Tibial nerve (tissue), 4 donors: Measurements from ENCODE around the gene TECPR2. TPM values are rescaled to one million over a fixed set of nuclear protein-coding genes. Genes with fewer than 3 reads are reported as not detected.

Experiments used
- DNase-seq, 2 donors: peaks; one replicate each; pipeline ENCODE4 v3.0.0-alpha.2; 2019; ENCODE audit warnings: low spot score in 2 of 2
- H3K27ac ChIP-seq, 4 donors: fragments of 200-600 bp; sonication (generic) in 3 of 4; one replicate each; pipeline ENCODE4 v1.5.1; 2017 to 2019; ENCODE audit warnings: mild to moderate bottlenecking in 1 of 4
- H3K27me3 ChIP-seq, 2 donors: fragments of 200-600 bp; sonication (generic) in 1 of 2; one replicate each; pipeline versions ENCODE4 v1.5.1 to v1.6.0; 2017 to 2019
- H3K36me3 ChIP-seq, 3 donors: fragments of 200-600 bp; sonication (generic); one replicate each; pipeline ENCODE4 v1.5.1; 2018 to 2019
- H3K4me1 ChIP-seq, 4 donors: fragments of 200-600 bp; sonication (generic) in 3 of 4; one replicate each; pipeline ENCODE4 v1.5.1; 2017 to 2019
- H3K4me3 ChIP-seq, 4 donors: fragments of 200-600 bp; sonication (generic) in 3 of 4; one replicate each; pipeline ENCODE4 v1.5.1; 2017 to 2019; ENCODE audit warnings: mild to moderate bottlenecking in 1 of 4, moderate library complexity in 1 of 4
- H3K9me3 ChIP-seq, 4 donors: fragments of 200-600 bp; sonication (generic) in 3 of 4; one replicate each; pipeline ENCODE4 v1.5.1; 2017 to 2019
- EP300 ChIP-seq, 2 donors: sonication (generic); formaldehyde crosslinking; IDR thresholded peaks; one replicate each; pipeline ENCODE4 v1.6.1; 2017; ENCODE audit warnings: antibody characterized with exemption in 2 of 2, mild to moderate bottlenecking in 1 of 2
- POLR2A ChIP-seq, 2 donors: fragments of 450-650 bp; IDR thresholded peaks; one replicate each; pipeline ENCODE4 v1.6.1; 2017; ENCODE audit warnings: antibody characterized with exemption in 2 of 2, mild to moderate bottlenecking in 2 of 2, moderate library complexity in 2 of 2
- WGBS, 2 donors: methylation state at CpG; one replicate each; pipeline ENCODE4 v1.1.5; 2018; 5-methylcytosine and 5-hydroxymethylcytosine counted together
- total RNA-seq, 4 donors: library from RNA; depleted of rRNA; stranded (reverse); fragments of >200 nt; gene quantifications; one replicate each; pipeline ENCODE4 v1.1.0, GENCODE V29; 2016
- TF ChIP-seq, protein P1 (sequence below), 5 experiments: fragments of 200-600 bp in 3 of 5; fragments of 450-650 bp in 2 of 5; sonication (generic) in 3 of 5; IDR thresholded peaks; one replicate each; pipeline ENCODE4 v1.5.1; 2016 to 2019; ENCODE audit warnings: antibody characterized with exemption in 5 of 5, mild to moderate bottlenecking in 3 of 5, moderate library complexity in 2 of 5

TECPR2 gene
- total RNA-seq, 4 donors from 2014 or later, result 21.2 to 77.7 (median 32.8) TPM

DNA sequence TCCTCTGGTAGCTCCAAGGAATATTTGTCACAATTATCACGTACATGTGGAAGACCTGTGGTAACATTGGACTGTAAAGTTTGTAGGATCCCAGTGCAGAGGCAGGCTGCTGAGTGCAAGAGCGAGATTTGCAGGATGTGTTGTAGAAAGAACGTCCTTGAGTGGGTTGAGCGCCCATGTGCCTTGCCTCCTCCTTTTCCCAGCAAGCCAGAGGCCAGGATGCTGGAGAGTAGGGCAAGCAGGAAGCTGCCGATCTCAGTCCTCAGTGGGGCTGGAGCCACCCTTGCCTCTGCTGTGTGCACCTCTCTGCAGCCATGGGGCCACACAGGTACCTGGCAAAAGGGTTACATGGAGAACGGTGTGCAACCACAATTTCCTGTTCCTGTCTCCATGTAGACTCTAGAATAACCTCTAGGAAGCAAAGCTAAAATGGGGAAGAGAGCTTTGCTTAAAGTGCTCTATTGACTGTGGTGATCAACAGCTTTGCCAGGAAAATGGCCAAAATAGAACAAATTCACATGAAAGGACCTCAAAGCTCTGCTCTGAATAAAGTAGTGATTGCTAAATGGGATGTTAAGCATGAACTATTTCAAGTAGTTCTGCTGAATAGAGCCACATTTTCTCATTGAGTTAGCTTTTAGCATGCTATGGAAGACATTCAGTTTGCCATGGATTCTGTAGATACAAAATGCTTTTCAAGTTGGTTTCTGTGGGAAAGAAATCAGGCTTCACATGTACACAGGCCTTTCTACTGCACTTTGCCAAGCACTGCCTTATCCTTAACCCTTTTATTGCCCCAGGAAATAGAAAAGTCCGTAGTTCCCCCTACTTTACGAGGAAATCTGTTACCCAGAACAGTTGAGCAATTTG, 109.4 kb downstream of the TECPR2 start:
- H3K4me3 ChIP-seq, result no peak overlapping the region
- H3K9me3 ChIP-seq, result no peaks in the 10 kb centered on the region
- no peaks in the 10 kb centered on the region for H3K27me3 ChIP-seq
- H3K36me3 ChIP-seq, result peaks cover 0 to 45% (median 0%) of the 10 kb centered on the region in 3 donors
- TF ChIP-seq EP300 (IDR thresholded peaks at IDR 0.05) (no peak), POLR2A (IDR thresholded peaks at IDR 0.05) (no peak)
- TF ChIP-seq, protein P1, sequence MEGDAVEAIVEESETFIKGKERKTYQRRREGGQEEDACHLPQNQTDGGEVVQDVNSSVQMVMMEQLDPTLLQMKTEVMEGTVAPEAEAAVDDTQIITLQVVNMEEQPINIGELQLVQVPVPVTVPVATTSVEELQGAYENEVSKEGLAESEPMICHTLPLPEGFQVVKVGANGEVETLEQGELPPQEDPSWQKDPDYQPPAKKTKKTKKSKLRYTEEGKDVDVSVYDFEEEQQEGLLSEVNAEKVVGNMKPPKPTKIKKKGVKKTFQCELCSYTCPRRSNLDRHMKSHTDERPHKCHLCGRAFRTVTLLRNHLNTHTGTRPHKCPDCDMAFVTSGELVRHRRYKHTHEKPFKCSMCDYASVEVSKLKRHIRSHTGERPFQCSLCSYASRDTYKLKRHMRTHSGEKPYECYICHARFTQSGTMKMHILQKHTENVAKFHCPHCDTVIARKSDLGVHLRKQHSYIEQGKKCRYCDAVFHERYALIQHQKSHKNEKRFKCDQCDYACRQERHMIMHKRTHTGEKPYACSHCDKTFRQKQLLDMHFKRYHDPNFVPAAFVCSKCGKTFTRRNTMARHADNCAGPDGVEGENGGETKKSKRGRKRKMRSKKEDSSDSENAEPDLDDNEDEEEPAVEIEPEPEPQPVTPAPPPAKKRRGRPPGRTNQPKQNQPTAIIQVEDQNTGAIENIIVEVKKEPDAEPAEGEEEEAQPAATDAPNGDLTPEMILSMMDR (IDR thresholded peaks at IDR 0.05), result no peak
- WGBS, 2 donors, result 85% methylated on average over 8 of the region's 8 CpGs
- no peak overlapping the region for H3K27ac ChIP-seq
- no peak for DNase-seq
- no peaks in the 10 kb centered on the region for H3K4me1 ChIP-seq

DNA sequence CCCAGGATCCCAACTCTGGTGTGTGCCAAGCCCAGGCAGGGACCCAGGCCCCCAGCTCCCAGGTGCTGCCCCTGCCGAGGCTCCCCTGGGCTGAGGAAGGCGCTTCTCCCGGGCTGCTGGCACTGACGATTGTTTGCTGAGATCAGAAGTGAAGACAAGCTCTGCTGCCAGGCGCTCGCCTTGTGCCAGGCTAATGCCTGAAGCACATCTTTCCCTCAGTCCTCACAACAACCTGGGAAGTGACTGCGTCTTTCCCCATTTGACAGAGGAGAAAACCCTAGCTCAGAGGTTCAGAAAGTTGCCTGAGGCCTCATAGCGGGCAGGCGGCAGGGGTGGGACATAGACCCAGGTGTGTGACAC, 110.0 kb downstream of the TECPR2 start:
- WGBS, 2 donors, result 87 to 91% methylated on average over 9 of the region's 9 CpGs
- no peak overlapping the region for H3K27ac ChIP-seq
- DNase-seq, result no peak

DNA sequence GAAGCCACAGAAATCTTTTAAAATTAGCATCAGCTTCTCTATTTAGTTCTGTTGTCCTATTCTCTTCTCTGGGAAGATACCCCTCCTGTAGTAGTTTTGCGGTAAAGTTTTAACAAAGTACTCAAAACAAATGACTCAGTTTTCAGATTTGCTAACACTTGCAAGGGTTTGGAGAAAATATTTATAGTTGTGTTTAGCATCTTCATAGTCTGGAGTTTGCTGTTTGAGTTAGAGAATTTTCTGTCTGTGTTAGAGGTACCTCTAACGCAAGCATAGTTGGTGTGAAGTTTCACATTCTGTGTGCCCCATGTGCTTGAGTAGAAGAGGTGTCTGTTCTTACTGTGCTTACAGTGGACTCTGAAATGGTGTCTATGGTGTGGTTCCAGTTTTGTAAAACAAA, 110.8 kb downstream of the TECPR2 start:
- H3K4me3 ChIP-seq, result no peak overlapping the region
- H3K4me1 ChIP-seq, result no peaks in the 10 kb centered on the region
- no peaks in the 10 kb centered on the region for H3K9me3 ChIP-seq
- no peak for TF ChIP-seq EP300 (IDR thresholded peaks at IDR 0.05)
- TF ChIP-seq, protein P1 (IDR thresholded peaks at IDR 0.05), result no peak
- TF ChIP-seq POLR2A (IDR thresholded peaks at IDR 0.05), result no peak
- WGBS, 2 donors, result 92 to 99% methylated on average over 2 of the region's 2 CpGs
- no peak overlapping the region for H3K27ac ChIP-seq
- H3K36me3 ChIP-seq, result peaks cover 0 to 32% (median 0%) of the 10 kb centered on the region in 3 donors
- DNase-seq, result no peak
- no peaks in the 10 kb centered on the region for H3K27me3 ChIP-seq

More for the DNA sequence above, 110.0 kb downstream of the TECPR2 start:
- Histone ChIP-seq H3K4me1 (no peaks in the 10 kb centered on the region), H3K36me3 (peaks cover 0 to 39% (median 0%) of the 10 kb centered on the region in 3 donors), H3K9me3 (no peaks in the 10 kb centered on the region), H3K27me3 (no peaks in the 10 kb centered on the region), H3K4me3 (no peak overlapping the region)
- TF ChIP-seq, protein P1 (IDR thresholded peaks at IDR 0.05), result no peak
- TF ChIP-seq POLR2A (IDR thresholded peaks at IDR 0.05), result no peak

DNA sequence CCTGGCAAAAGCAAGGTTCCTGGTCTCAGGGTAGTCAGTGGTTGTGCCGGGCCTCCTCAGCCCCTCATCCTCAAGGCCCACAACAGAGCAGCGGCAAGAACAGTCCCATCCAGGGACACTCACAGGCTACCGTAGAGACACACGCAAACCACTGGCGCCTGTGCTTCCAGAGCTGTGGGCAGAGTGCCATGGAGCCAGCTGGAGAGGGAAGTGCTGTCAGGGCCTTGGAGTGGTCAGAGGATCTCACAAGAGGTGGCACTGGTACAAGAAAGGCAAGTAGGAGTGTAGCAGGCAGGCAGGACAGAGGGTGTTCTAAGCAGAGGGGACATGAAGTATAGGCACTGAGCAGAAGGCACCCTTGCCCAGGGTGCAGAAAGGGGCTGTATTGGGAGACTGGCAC, 112.2 kb downstream of the TECPR2 start:
- Histone ChIP-seq H3K36me3 (peaks cover 0 to 25% (median 0%) of the 10 kb centered on the region in 3 donors), H3K4me3 (no peak overlapping the region), H3K27ac (no peak overlapping the region), H3K27me3 (no peaks in the 10 kb centered on the region), H3K4me1 (peaks cover 0 to 7% (median 0%) of the 10 kb centered on the region in 4 donors), H3K9me3 (no peaks in the 10 kb centered on the region)
- TF ChIP-seq POLR2A (IDR thresholded peaks at IDR 0.05), result no peak
- no peak for TF ChIP-seq EP300 (IDR thresholded peaks at IDR 0.05)
- TF ChIP-seq, protein P1 (IDR thresholded peaks at IDR 0.05), result no peak
- 93 to 97% methylated on average over 4 to 5 of the region's 5 CpGs for WGBS, 2 donors
- DNase-seq, result no peak

DNA sequence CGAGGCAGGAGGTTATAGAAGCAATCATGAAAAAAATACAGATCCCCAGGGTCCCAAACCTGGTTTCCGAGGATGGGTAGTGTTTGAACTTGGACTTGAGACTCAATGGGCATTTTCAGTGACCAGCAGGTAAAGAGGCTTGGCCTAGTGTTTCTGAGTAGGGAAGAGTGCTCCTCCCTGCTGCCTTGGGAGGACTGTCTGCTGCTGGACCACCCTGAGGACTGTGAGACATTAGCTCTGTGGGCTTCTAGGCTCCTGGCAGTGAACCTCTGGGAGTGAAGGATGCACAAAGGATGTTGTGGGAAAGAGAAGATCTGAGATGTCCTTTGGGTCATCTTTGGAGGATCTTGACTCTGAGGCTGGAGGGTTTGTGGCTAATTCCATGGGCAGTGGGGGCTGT, 116.4 kb downstream of the TECPR2 start:
- no peak for DNase-seq
- H3K4me1 ChIP-seq, result peaks cover 0 to 7% (median 0%) of the 10 kb centered on the region in 4 donors
- no peak overlapping the region for H3K4me3 ChIP-seq
- no peaks in the 10 kb centered on the region for H3K27me3 ChIP-seq
- no peak overlapping the region for H3K27ac ChIP-seq
- peaks cover 0 to 29% (median 0%) of the 10 kb centered on the region in 3 donors for H3K36me3 ChIP-seq
- TF ChIP-seq EP300 (IDR thresholded peaks at IDR 0.05) (no peak), POLR2A (IDR thresholded peaks at IDR 0.05) (no peak)
- TF ChIP-seq, protein P1 (IDR thresholded peaks at IDR 0.05), result no peak
- peaks cover 0 to 7% (median 0%) of the 10 kb centered on the region in 4 donors for H3K9me3 ChIP-seq
- WGBS, 2 donors, result 90 to 91% methylated on average over 2 of the region's 2 CpGs
